Spleen (tissue), 7 donors: ENCODE measurements around the gene APOA5.

Experiments
- CTCF ChIP-seq, 11 experiments: fragments of 200-600 bp in 7 of 11; fragments of 450-650 bp in 4 of 11; sonication (generic) in 4 of 11; IDR thresholded peaks in 8 of 11; conservative IDR thresholded peaks in 3 of 11; 1 replicate in 7 of 11; 2 replicates in 4 of 11; pipeline versions ENCODE4 v1.4.0 to v1.8.0; 2016 to 2021; ENCODE audit warnings: antibody characterized with exemption in 11 of 11, inconsistent platforms in 4 of 11, mild to moderate bottlenecking in 1 of 11
- POLR2A ChIP-seq, 3 donors: fragments of 450-650 bp; IDR thresholded peaks; one replicate each; pipeline ENCODE4 v1.5.1; 2017; ENCODE audit warnings: antibody characterized with exemption in 3 of 3, mild to moderate bottlenecking in 1 of 3
- donor health status: DM: no; HTN: no; CAD: no; lungs with moderate emphysema.
- donor health status: DM: no; HTN: no; CAD: no.
- donor health status: DM: no; HTN: no; CAD: no.

- TF ChIP-seq CTCF (IDR thresholded peaks at IDR 0.05 in 8 of 11, conservative IDR thresholded peaks at IDR 0.05 in 3 of 11) (no peak), POLR2A (IDR thresholded peaks at IDR 0.05) (no peak)
Measured at GRCh38 chr11:116836632-116836991, 44.9 kb upstream of the APOA5 start.
